Mucosa of descending colon (tissue), 3 donors: ENCODE data around the gene IGF2BP3. TPM values are rescaled to one million over a fixed set of nuclear protein-coding genes. Genes with fewer than 3 reads are reported as not detected.

Source experiments
- ATAC-seq: fragments of 200-7000 bp; cut with Tn5 transposase; one replicate; pipeline ENCODE4 v1.9.1; 2020; ENCODE audit warnings: mild to moderate bottlenecking, moderate library complexity
- DNase-seq, 3 donors: peaks; one replicate each; pipeline ENCODE4 v3.0.0-alpha.2; 2020
- H3K36me3 ChIP-seq: fragments of 200-600 bp; one replicate; pipeline ENCODE4 v1.8.0; 2021; ENCODE audit warnings: low read depth, mild to moderate bottlenecking
- H3K4me1 ChIP-seq: fragments of 200-600 bp; one replicate; pipeline ENCODE4 v1.8.0; 2021; ENCODE audit warnings: low read depth, mild to moderate bottlenecking
- H3K4me3 ChIP-seq: fragments of 200-600 bp; one replicate; pipeline ENCODE4 v1.8.0; 2021; ENCODE audit warnings: mild to moderate bottlenecking
- H3K9me3 ChIP-seq: fragments of 200-600 bp; one replicate; pipeline ENCODE4 v1.8.0; 2021; ENCODE audit warnings: mild to moderate bottlenecking
- CTCF ChIP-seq: fragments of 200-600 bp; IDR thresholded peaks from one replicate; pipeline ENCODE4 v1.8.0; 2022; ENCODE audit warnings: antibody characterized with exemption, mild to moderate bottlenecking
- intact Hi-C, 2 donors: fragments of 100-400 bp; cut with DNase I in 1 of 2; cut with micrococcal nuclease in 1 of 2; formaldehyde crosslinking; loops; one replicate each; pipeline versions ENCODE4 v1.11.0 to v1.11.1; 2022; cut with DNase I, micrococcal nuclease
- total RNA-seq, 3 donors: library from RNA; stranded (reverse); fragmentation: NEBNext Ultra II Directional in 2 of 3; extraction: Animal tissue kit (Norgen Biotek cat#: 25700) in 2 of 3; gene quantifications; one replicate each; pipeline versions ENCODE4 v1.2.1 to v1.2.4, GENCODE V29; 2021 to 2023
- donor health status: DM: no; HTN: no; CAD: no; lungs with moderate emphysema.
- donor health status: DM: no; HTN: no; CAD: no.
- donor health status: DM: no; HTN: yes; CAD: no.

Gene IGF2BP3
- total RNA-seq, 3 donors from 2014 or later = 0.79 TPM; not detected in 2

GRCh38 chr7:23293500-23294073, 176.7 kb downstream of the IGF2BP3 start:
- H3K4me3 ChIP-seq = no peak overlapping the region
- no peaks in the 10 kb centered on the region for H3K4me1 ChIP-seq
- no peaks in the 10 kb centered on the region for H3K9me3 ChIP-seq
- no peaks in the 10 kb centered on the region for H3K36me3 ChIP-seq
- intact Hi-C loops = no loop called here
- ATAC-seq (no peak), DNase-seq (no peak)
- no peak for TF ChIP-seq CTCF

- no peaks in the 10 kb centered on the region for H3K4me1 ChIP-seq
- no peak for ATAC-seq
- H3K36me3 ChIP-seq = no peaks in the 10 kb centered on the region
- DNase-seq = no peak
- no peak overlapping the region for H3K4me3 ChIP-seq
- intact Hi-C loops = no loop called here
- no peaks in the 10 kb centered on the region for H3K9me3 ChIP-seq
- no peak for TF ChIP-seq CTCF
Observed at GRCh38 chr7:23292623-23293022, 177.7 kb downstream of the IGF2BP3 start.

DNA sequence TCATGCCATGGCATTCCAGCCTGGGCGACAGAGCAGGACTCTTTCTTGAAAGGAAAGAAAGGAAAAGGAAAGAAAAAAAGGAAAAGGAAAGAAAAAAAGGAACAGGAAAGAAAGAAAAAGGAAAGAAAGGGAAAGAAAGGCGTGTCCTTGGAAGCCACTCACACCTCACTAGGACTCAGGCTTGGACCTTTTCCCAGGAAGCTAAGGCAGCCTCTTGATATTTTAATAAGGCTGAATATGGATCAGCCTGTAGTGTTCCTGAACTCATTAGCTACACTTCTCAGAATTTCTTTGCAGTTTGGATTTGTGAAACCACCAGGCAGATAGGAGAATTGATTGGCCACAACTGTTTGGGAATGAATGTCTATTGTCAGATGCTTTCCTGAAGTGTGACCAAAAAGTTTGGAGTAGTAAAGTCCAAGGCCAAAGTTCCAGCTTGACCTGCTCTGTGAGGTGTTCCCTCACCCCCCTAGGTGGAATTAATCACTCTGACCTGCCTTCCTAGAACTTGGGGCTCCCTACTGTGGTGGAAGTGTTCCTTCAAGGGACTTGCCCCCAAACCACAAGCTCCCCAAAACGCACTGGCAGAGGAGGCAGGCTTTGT, 178.2 kb downstream of the IGF2BP3 start:
- DNase-seq = no peak
- Histone ChIP-seq H3K9me3 (no peaks in the 10 kb centered on the region), H3K36me3 (no peaks in the 10 kb centered on the region), H3K4me1 (no peaks in the 10 kb centered on the region), H3K4me3 (no peak overlapping the region)
- no peak for TF ChIP-seq CTCF
- intact Hi-C loops = no loop called here
- ATAC-seq = no peak

DNA sequence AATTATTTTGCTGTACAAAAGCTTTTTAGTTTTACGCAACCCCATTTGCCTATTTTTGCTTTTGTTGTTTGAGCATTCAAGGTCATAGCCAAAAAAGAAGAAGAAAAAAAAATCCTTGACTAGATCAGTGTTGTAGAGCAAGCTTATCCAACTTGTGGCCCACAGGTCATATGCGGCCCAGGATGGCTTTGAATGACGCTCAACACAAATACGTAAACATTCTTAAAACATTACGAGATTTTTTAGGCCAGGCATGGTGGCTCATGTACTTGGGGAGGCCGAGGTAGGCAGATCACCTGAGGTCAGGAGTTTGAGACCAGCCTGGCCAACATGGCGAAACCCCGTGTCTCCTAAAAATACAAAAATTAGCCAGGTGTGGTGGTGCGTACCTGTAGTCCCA, 179.3 kb downstream of the IGF2BP3 start:
- intact Hi-C loops = no loop called here
- no peak for DNase-seq
- Histone ChIP-seq H3K4me3 (no peak overlapping the region), H3K36me3 (no peaks in the 10 kb centered on the region), H3K4me1 (no peaks in the 10 kb centered on the region), H3K9me3 (no peaks in the 10 kb centered on the region)
- no peak for ATAC-seq
- no peak for TF ChIP-seq CTCF

- ATAC-seq = no peak
- intact Hi-C loops = no loop called here
Observed at GRCh38 chr7:23287612-23288011, 182.7 kb downstream of the IGF2BP3 start.

More at GRCh38 chr7:23287612-23288011, 182.7 kb downstream of the IGF2BP3 start:
- H3K36me3 ChIP-seq = no peaks in the 10 kb centered on the region
- no peak for TF ChIP-seq CTCF
- no peaks in the 10 kb centered on the region for H3K9me3 ChIP-seq
- no peaks in the 10 kb centered on the region for H3K4me1 ChIP-seq
- H3K4me3 ChIP-seq = no peak overlapping the region
- DNase-seq = no peak
